AG09319 (cell line): ENCODE results near the gene SREBF2.

Experiments
- DNase-seq: peaks from one replicate; pipeline ENCODE4 v3.0.0-alpha.2; 2010; ENCODE audit warnings: low read depth; ENCODE audit errors: extremely low read depth
- TF ChIP-seq, protein P1 (sequence below): IDR thresholded peaks from 2 replicates; pipeline ENCODE4 v1.5.1; 2011; ENCODE audit warnings: low read depth, mild to moderate bottlenecking, inconsistent platforms, low read length, moderate library complexity

SREBF2 gene

DNA sequence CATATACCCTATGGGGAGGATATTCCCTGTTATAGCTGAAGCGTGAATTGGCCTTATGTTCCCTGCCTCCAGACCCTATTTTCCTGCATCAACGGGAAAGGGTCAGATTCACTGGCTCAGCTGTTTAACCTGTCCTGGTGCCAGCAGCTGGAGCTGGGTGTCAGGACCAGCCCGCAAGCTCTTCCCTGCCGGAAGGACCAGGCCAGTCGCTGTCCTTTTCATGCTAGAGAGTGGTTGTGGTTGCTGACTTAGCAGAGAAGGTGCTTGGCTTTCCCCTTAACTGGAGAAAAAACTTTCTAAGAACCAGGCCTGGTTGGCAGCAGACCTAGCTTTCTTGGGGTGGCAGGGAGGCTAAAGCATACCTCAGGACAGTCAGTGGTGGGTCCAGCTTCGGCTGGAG is 5.2 kb upstream of the SREBF2 start:
- TF ChIP-seq, protein P1, sequence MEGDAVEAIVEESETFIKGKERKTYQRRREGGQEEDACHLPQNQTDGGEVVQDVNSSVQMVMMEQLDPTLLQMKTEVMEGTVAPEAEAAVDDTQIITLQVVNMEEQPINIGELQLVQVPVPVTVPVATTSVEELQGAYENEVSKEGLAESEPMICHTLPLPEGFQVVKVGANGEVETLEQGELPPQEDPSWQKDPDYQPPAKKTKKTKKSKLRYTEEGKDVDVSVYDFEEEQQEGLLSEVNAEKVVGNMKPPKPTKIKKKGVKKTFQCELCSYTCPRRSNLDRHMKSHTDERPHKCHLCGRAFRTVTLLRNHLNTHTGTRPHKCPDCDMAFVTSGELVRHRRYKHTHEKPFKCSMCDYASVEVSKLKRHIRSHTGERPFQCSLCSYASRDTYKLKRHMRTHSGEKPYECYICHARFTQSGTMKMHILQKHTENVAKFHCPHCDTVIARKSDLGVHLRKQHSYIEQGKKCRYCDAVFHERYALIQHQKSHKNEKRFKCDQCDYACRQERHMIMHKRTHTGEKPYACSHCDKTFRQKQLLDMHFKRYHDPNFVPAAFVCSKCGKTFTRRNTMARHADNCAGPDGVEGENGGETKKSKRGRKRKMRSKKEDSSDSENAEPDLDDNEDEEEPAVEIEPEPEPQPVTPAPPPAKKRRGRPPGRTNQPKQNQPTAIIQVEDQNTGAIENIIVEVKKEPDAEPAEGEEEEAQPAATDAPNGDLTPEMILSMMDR = no peak
- no peak for DNase-seq

DNA sequence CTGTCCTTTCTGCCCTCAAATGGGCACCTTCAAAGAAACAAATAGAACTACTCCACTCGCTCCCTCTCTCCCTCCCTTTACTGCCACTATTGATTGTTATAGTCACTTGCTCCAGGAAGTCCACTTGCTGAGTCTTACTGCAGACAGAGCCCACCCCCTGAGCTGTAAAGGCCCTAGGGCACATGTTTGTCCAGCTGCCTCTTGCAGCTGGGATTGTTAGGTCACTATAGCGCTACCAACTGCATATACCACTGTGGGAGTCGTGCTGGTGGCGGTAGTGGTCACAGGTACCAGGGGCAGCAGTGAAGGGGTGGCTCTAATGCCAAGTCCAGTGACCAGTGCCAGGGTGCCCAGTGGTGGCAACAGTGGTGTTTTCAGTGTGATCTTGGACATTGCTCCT is 4.4 kb upstream of the SREBF2 start:
- no peak for DNase-seq
- TF ChIP-seq, protein P1 = no peak

- DNase-seq = no peak
- TF ChIP-seq, protein P1 = no peak
Observed at GRCh38 chr22:41830174-41830573, 2.7 kb upstream of the SREBF2 start.

DNA sequence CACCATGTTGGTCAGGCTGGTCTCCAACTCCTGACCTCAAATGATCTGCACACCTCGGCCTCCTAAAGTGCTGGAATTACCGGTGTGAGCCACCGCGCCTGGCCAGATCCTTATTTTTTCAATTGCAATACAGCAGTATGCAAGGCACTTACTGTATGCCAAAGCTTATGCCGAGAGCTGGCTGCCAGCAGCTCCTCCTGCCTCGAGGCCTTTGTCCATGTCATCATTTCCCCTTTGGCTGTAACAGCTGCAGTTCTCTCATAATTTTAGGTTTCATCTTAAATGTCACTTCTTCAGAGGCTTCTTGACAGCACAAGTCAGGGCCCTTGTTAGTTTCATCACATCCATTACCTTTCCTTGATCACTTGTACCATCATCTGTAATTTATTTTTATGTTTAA is 1.5 kb upstream of the SREBF2 start:
- no peak for DNase-seq

DNA sequence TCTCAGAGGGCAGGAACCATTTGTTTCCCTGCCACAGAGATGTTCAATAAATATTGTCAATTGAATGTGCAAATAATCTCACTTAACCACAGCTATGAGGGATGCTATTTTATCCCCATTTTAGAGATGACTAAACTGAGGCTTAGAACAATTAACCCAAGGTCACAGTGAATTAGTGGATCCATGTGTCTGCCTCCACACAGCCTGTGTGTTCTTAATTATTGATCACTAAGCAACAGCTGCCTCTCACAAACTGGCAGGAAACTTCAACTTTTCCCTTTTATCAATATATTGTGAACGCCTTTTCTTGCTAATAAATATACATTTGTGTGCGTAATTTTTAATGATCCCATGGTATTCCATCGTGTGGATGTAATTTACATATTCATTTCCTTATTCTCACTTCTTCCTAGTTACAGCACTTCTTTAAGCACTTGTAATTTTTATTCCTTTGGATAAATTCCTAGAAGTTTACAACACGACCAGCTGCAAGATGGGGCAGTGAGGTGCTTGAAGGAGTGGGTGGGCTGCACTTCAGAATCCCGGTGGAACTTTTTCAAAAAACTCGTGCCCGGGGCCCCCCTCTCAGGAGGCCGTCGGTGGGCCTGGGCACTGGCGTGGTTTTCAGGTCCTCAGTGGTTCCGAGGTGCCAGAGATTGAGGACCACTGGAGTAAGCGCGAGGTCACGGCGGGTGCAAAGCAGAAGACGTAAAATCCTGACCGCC is 915 bp upstream of the SREBF2 start:
- DNase-seq = no peak
- TF ChIP-seq, protein P1 = no peak

More for the DNA sequence above, 1.5 kb upstream of the SREBF2 start:
- TF ChIP-seq, protein P1 = no peak

DNA sequence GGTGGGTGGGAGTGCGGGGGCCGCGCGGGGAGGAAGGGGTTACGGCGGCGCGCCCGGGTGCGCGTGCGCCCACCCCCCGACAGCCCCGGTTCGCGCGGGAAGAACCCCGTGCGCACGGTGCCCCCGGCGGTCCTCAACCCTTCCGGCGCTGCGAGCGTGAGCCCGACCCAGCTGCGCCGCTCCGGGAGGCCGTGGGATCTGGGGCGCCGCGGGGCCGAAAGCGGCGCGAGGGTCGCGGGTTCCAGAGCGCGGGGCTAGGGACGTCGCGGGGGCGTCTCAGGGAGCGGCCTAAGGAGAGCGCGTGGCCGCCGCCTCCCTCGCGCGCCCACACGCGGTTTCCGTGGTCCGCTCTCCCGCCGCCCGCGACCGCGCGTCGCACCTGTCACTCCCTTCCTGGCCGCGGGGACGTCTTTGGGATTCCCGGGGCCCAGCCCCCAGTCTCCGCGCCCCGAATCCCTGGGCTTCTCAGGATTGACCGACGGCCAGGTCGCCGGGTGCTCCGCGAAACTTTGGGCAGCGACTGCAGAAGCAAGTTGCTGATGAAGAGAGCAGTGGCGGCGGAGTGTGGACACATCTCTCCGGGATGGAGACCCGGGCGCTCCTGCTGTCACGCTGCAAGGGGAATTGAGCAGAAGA is 582 bp downstream of the SREBF2 start:
- DNase-seq = no peak
- TF ChIP-seq, protein P1 = no peak
